Measurements from ENCODE around the gene NF1. TPM values are rescaled to one million over a fixed set of nuclear protein-coding genes. Genes with fewer than 3 reads are reported as not detected.

The NF1 gene
- total RNA-seq, 1 donor = 79.7 TPM

DNA sequence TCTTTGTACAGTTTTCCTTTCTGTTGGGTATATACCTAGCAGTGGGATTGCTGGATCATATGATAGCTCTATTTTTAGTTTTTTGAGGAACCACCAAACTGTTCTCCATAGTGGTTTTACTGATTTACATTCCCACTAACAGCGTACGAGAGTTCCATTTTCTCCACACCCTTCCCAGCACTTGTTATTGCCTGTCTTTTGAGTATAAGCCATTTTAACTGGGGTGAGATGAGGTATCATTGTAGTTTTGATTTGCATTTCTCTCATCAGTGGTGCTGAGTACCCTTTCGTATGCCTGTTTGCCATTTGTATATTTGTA lies 220.0 kb downstream of the NF1 start:
- TF ChIP-seq, protein P1, sequence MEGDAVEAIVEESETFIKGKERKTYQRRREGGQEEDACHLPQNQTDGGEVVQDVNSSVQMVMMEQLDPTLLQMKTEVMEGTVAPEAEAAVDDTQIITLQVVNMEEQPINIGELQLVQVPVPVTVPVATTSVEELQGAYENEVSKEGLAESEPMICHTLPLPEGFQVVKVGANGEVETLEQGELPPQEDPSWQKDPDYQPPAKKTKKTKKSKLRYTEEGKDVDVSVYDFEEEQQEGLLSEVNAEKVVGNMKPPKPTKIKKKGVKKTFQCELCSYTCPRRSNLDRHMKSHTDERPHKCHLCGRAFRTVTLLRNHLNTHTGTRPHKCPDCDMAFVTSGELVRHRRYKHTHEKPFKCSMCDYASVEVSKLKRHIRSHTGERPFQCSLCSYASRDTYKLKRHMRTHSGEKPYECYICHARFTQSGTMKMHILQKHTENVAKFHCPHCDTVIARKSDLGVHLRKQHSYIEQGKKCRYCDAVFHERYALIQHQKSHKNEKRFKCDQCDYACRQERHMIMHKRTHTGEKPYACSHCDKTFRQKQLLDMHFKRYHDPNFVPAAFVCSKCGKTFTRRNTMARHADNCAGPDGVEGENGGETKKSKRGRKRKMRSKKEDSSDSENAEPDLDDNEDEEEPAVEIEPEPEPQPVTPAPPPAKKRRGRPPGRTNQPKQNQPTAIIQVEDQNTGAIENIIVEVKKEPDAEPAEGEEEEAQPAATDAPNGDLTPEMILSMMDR (IDR thresholded peaks at IDR 0.05; ENCODE audit: insufficient read depth, low read length) = no peak
- H3K4me3 ChIP-seq (ENCODE audit: low read depth, low read length) = no peak overlapping the region
- no peak for DNase-seq (ENCODE audit: low read depth)

DNA sequence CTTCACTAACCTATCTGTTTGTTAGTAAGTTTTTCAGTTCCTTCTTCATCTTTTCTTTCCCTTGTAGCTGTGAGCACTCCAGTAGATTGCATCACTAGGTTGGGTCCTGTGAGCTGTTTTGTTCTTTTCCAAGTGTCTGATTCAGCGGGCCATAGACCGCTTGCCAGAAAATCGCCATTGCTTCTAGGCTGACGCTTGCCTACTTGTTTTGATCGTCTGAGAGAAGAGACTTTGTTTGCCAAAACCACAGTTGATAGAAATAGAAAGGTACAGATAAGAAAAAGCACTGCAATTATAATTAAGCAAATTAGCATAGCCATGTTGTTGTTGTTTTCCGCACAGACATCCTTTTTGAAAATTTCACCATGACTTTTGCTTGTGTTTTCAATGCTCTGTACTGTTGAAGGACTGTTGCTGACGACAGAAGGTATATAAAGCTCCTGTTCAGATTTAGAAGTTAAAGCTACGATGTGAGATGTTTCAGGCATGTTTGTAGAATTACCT lies 223.6 kb downstream of the NF1 start:
- peak; percentile 95 for DNase-seq (ENCODE audit: low read depth)
- H3K4me3 ChIP-seq (ENCODE audit: low read depth, low read length) = no peak overlapping the region
- TF ChIP-seq, protein P1 (IDR thresholded peaks at IDR 0.05; ENCODE audit: insufficient read depth, low read length) = no peak

DNA sequence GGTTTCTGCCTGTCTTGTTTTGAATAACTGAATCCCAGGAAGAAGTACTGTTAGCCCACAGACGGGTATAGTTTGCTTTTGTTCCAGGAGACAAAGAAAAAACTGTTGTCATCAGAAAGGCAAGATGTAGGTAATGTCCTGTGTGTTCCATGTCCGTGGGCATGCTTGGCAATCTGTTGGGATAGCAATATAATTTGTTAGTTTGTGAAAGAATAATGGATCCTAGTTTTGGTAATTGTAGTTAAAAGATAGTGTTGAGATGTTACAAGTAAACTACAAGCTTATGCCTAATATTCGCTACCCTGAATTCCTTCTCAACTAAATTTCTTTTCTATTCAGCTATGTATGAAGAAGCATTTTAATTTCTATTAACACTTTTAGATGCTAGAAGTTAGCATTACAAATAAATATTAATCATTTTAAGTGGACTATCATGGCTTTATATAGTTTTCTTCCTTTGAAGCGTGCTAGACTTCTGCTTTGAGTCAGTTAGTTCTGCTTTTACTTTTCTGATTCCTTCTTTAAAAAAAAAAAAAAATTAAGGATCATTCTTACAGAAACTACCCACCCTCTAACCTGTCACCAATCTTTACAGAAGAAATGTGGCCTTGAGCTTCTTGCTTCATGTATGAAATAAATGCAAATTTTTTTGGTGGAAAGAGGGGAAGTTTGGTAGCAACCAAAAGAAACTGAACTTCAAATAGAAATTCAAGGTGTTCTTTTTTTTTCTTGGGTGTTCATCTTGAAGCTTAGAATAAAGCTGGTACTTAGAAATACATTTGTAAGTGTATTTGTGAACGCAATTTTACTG lies 224.3 kb downstream of the NF1 start:
- DNase-seq (ENCODE audit: low read depth) = no peak
- TF ChIP-seq, protein P1 (IDR thresholded peaks at IDR 0.05; ENCODE audit: insufficient read depth, low read length) = no peak
- H3K4me3 ChIP-seq (ENCODE audit: low read depth, low read length) = no peak overlapping the region

DNA sequence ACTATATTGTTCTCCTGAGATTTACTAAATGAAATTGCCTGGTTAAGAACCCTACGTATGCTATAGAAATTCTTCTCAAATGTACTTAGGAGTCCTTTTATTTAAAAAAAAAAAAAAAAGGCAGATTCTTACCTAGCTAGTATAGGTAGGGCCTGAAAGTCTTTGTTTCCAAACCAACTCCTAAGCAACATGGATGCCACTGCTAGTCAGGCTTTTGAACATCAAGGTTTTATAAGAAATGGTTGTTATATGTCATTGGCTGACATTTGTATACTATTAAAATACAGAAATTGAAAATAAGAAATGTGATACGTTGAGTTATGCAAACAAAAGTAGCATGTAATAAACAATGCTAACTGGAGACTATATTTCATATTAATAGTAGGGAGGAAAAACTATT lies 225.5 kb downstream of the NF1 start:
- peak; percentile 14 for DNase-seq (ENCODE audit: low read depth)
- H3K4me3 ChIP-seq (ENCODE audit: low read depth, low read length) = peak overlapping the region; percentile 58
- TF ChIP-seq, protein P1 (IDR thresholded peaks at IDR 0.05; ENCODE audit: insufficient read depth, low read length) = no peak

DNA sequence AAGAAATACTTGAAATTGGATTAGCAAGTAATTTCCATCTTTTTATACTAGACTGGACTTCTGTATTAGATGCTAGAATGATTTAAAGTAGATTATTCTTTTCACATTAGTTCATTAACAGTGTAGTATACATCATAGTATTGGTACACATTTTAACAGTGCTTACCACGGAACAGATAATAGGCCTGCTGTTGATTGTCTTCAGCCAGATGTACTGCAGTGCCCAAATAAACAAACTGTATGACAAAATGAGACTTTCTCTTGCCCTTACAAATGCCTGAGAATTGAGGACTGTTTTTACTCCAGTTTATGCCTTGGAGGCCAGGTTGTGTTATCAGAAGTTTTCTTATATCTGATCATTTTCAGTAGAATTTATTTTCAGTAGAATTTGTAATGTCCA lies 226.0 kb downstream of the NF1 start:
- H3K4me3 ChIP-seq (ENCODE audit: low read depth, low read length) = peak overlapping the region; percentile 58
- DNase-seq (ENCODE audit: low read depth) = peak; percentile 49
- TF ChIP-seq, protein P1 (IDR thresholded peaks at IDR 0.05; ENCODE audit: insufficient read depth, low read length) = no peak

DNA sequence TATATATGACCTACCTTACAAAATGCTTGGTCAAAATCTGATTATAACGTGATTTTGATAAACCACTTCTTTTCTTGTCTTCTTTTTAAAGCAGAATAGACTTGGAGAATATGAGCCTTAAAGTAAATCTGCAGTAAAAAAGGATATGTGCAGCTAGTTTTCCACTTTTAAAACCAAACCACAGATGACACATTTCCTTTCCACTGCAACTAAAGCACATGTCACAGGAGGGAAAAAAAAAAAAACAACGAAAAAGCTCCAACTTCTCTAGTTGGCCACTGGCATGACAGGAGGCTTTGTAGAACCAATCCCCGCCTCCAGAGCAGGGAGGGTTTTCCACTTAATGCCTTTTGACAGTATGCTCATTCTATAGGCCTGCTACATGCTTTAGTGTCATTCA lies 226.7 kb downstream of the NF1 start, which contains the start of gene EVI2A:
Gene EVI2A, minus strand, starts transcription at position 142 of the 400 bp plus-strand sequence. CDS start 2,609 bp downstream, outside the sequence.
- peak; percentile 87 for DNase-seq (ENCODE audit: low read depth)
- peak within 1 kb of the TSS; percentile 58 for H3K4me3 ChIP-seq (ENCODE audit: low read depth, low read length)
- TF ChIP-seq, protein P1 (IDR thresholded peaks at IDR 0.05; ENCODE audit: insufficient read depth, low read length) = no peak
